Keratinocyte (primary cell): ENCODE measurements around the gene VWC2L.

ENCODE experiments used
- CTCF ChIP-seq, 3 experiments: IDR thresholded peaks in 1 of 3; conservative IDR thresholded peaks in 1 of 3; optimal IDR thresholded peaks in 1 of 3; 2 replicates in 2 of 3; 3 replicates in 1 of 3; pipeline versions ENCODE3 to v1.5.1; 2011; ENCODE audit warnings: low read length in 3 of 3, mild to moderate bottlenecking in 3 of 3, moderate library complexity in 2 of 3, control low read depth in 1 of 3, inconsistent platforms in 1 of 3; ENCODE audit not compliant: insufficient read depth in 2 of 3; ENCODE audit errors: extremely low read depth in 1 of 3
- EZH2 ChIP-seq: IDR thresholded peaks from one replicate; pipeline ENCODE4 v1.6.1; 2012; ENCODE audit warnings: inconsistent platforms, mild to moderate bottlenecking, low read length, moderate library complexity

DNA sequence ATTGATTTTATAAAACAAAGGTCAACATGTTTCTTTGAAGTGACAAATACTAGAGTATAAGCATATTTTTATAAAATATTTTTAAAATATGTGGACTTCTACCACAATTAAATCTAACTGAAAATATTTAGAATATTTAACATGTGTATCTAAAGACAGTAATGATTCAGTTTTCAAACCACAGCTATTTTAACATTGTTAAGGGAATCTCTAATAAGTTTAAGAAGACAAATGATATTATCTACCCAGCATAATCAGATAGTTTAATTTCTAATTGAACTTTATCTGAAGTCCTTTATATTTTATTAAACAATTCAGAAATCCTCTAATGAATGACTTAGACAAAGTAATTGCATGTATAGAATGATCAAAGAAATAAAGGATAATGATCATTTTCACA is 96.2 kb downstream of the VWC2L start:
- TF ChIP-seq CTCF (optimal IDR thresholded peaks at IDR 0.05 in 1 of 3, IDR thresholded peaks at IDR 0.05 in 1 of 3, conservative IDR thresholded peaks at IDR 0.05 in 1 of 3; ENCODE audit: extremely low read depth in 1 of 3, insufficient read depth in 2 of 3, low read length in 3 of 3) = no peak
- no peak for TF ChIP-seq EZH2
